KMS-11 (cell line): Measurements from ENCODE around the gene PRKCSH.
A peak's percentile ranks its signal among the peaks of the same experiment; 100 is the strongest.

Source experiments
- H2AFZ ChIP-seq: fragments of 200-600 bp; sonication (generic); 2 replicates; pipeline ENCODE4 v1.6.1; 2016; ENCODE audit warnings: antibody characterized with exemption, mixed run types, low read depth
- H3K27ac ChIP-seq: fragments of 200-600 bp; sonication (generic); 2 replicates; pipeline ENCODE4 v1.6.1; 2016; ENCODE audit warnings: mild to moderate bottlenecking, mixed run types
- H3K27me3 ChIP-seq: fragments of 200-600 bp; sonication (generic); 2 replicates; pipeline ENCODE4 v1.6.1; 2017; ENCODE audit warnings: mild to moderate bottlenecking, low read depth, mixed run types, moderate library complexity; ENCODE audit not compliant: insufficient read depth
- H3K36me3 ChIP-seq: fragments of 200-600 bp; sonication (generic); 2 replicates; pipeline ENCODE4 v1.6.1; 2017; ENCODE audit warnings: mild to moderate bottlenecking, mixed run types; ENCODE audit not compliant: insufficient read depth
- H3K4me1 ChIP-seq: fragments of 200-600 bp; sonication (generic); 2 replicates; pipeline ENCODE4 v1.6.1; 2016; ENCODE audit warnings: mild to moderate bottlenecking, low read depth, mixed run types; ENCODE audit not compliant: poor library complexity, severe bottlenecking
- H3K4me2 ChIP-seq: fragments of 200-600 bp; sonication (generic); 2 replicates; pipeline ENCODE4 v1.7.0; 2016; ENCODE audit warnings: mild to moderate bottlenecking, mixed run types
- H3K4me3 ChIP-seq: fragments of 200-600 bp; sonication (generic); IDR thresholded peaks from 2 replicates; pipeline ENCODE4 v1.6.1; 2017; ENCODE audit warnings: low read depth, low read length, mixed read lengths; ENCODE audit not compliant: insufficient read depth
- H3K79me2 ChIP-seq: fragments of 200-600 bp; sonication (generic); 2 replicates; pipeline ENCODE4 v1.6.1; 2016; ENCODE audit warnings: low read depth, mixed run types; ENCODE audit not compliant: insufficient read depth
- H3K9ac ChIP-seq: fragments of 200-600 bp; sonication (generic); 2 replicates; pipeline ENCODE4 v1.6.1; 2016; ENCODE audit warnings: mild to moderate bottlenecking, mixed run types
- H4K20me1 ChIP-seq: fragments of 200-600 bp; sonication (generic); 2 replicates; pipeline ENCODE4 v1.6.1; 2016; ENCODE audit warnings: mild to moderate bottlenecking, mixed run types; ENCODE audit not compliant: insufficient read depth
- CTCF ChIP-seq: fragments of 200-600 bp; sonication (generic); conservative IDR thresholded peaks from 2 replicates; pipeline ENCODE4 v1.6.1; 2017; ENCODE audit warnings: low read depth, mild to moderate bottlenecking, antibody characterized with exemption, low read length, moderate library complexity, mixed read lengths

The PRKCSH gene

GRCh38 chr19:11460207-11460606 lies 24.8 kb downstream of the PRKCSH start:
- H3K4me1 ChIP-seq = no peaks in the 10 kb centered on the region
- H3K4me3 ChIP-seq = no peak overlapping the region

GRCh38 chr19:11461453-11461852 lies 26.0 kb downstream of the PRKCSH start:
- Histone ChIP-seq H3K27me3 (peaks cover 6% of the 10 kb centered on the region; the same call in 1 of the 2 replicates), H3K4me3 (no peak overlapping the region), H3K36me3 (no peaks in the 10 kb centered on the region), H3K4me1 (no peaks in the 10 kb centered on the region), H3K4me2 (no peak overlapping the region), H2AFZ (no peak overlapping the region), H3K79me2 (no peaks in the 10 kb centered on the region), H3K27ac (no peak overlapping the region), H4K20me1 (no peaks in the 10 kb centered on the region), H3K9ac (no peak overlapping the region)
- TF ChIP-seq CTCF = no peak

More at GRCh38 chr19:11460207-11460606, 24.8 kb downstream of the PRKCSH start:
- Histone ChIP-seq H4K20me1 (no peaks in the 10 kb centered on the region), H3K27ac (no peak overlapping the region), H3K27me3 (peaks cover 6% of the 10 kb centered on the region; the same call in 1 of the 2 replicates), H3K36me3 (no peaks in the 10 kb centered on the region), H3K9ac (no peak overlapping the region), H2AFZ (no peak overlapping the region), H3K4me2 (no peak overlapping the region), H3K79me2 (no peaks in the 10 kb centered on the region)
- 0 out of 2 replicates have a peak, but pooled peaks have one; percentile 24 for TF ChIP-seq CTCF

GRCh38 chr19:11463391-11463790 lies 28.0 kb downstream of the PRKCSH start:
- Histone ChIP-seq H3K36me3 (no peaks in the 10 kb centered on the region), H4K20me1 (no peaks in the 10 kb centered on the region), H3K4me1 (no peaks in the 10 kb centered on the region), H3K27ac (no peak overlapping the region), H3K4me2 (no peak overlapping the region), H3K79me2 (no peaks in the 10 kb centered on the region), H3K4me3 (no peak overlapping the region), H2AFZ (no peak overlapping the region), H3K27me3 (peaks cover 6% of the 10 kb centered on the region; the same call in 1 of the 2 replicates), H3K9ac (no peak overlapping the region)
- TF ChIP-seq CTCF = no peak

- Histone ChIP-seq H3K4me2 (no peak overlapping the region), H3K79me2 (no peaks in the 10 kb centered on the region)
Measured at GRCh38 chr19:11464333-11465265, 29.2 kb downstream of the PRKCSH start.

More at GRCh38 chr19:11464333-11465265, 29.2 kb downstream of the PRKCSH start:
- Histone ChIP-seq H4K20me1 (no peaks in the 10 kb centered on the region), H3K4me3 (no peak overlapping the region), H3K36me3 (no peaks in the 10 kb centered on the region), H3K4me1 (no peaks in the 10 kb centered on the region), H3K27me3 (peaks cover 6% of the 10 kb centered on the region; the same call in 1 of the 2 replicates), H3K9ac (no peak overlapping the region), H2AFZ (no peak overlapping the region), H3K27ac (no peak overlapping the region)
- no peak for TF ChIP-seq CTCF
